ENCODE results near the gene RAPGEF4.
"Not testable (repeated sequence)": the region's sequence is repeated elsewhere in the genome, so short reads cannot be mapped to it uniquely, and the experiment has no call there.

Gene RAPGEF4

GRCh38 chr2:172726172-172726735, 9.4 kb upstream of the RAPGEF4 start:
- no peak for DNase-seq (ENCODE audit: low spot score)

- no peak for DNase-seq (ENCODE audit: low spot score)
These were observed 5.2 kb upstream of the RAPGEF4 start for GRCh38 chr2:172730411-172730810.

- no peak for DNase-seq (ENCODE audit: low spot score)
These were observed 699 bp upstream of the RAPGEF4 start for GRCh38 chr2:172734711-172735581.

GRCh38 chr2:172736424-172737174, 954 bp downstream of the RAPGEF4 start:
- DNase-seq (ENCODE audit: low spot score): no peak

GRCh38 chr2:172739661-172740266, 4.1 kb downstream of the RAPGEF4 start:
- no peak for DNase-seq (ENCODE audit: low spot score)

- no peak for DNase-seq (ENCODE audit: low spot score)
These were observed 5.2 kb downstream of the RAPGEF4 start for GRCh38 chr2:172740856-172741255.

GRCh38 chr2:172742931-172743540, 7.4 kb downstream of the RAPGEF4 start:
- DNase-seq (ENCODE audit: low spot score): peak; percentile 33

GRCh38 chr2:172743898-172744297, 8.3 kb downstream of the RAPGEF4 start:
- DNase-seq (ENCODE audit: low spot score): no peak

- no peak for DNase-seq (ENCODE audit: low spot score)
These were observed 10.0 kb downstream of the RAPGEF4 start for GRCh38 chr2:172745636-172746035.

GRCh38 chr2:172748543-172748942, 12.9 kb downstream of the RAPGEF4 start:
- DNase-seq (ENCODE audit: low spot score): not testable (repeated sequence)

GRCh38 chr2:172749388-172749787, 13.7 kb downstream of the RAPGEF4 start:
- DNase-seq (ENCODE audit: low spot score): no peak

- no peak for DNase-seq (ENCODE audit: low spot score)
These were observed 15.9 kb downstream of the RAPGEF4 start for GRCh38 chr2:172751564-172751963.

GRCh38 chr2:172753610-172754009, 18.0 kb downstream of the RAPGEF4 start:
- no peak for DNase-seq (ENCODE audit: low spot score)

- peak; percentile 50 for DNase-seq (ENCODE audit: low spot score)
These were observed 23.8 kb downstream of the RAPGEF4 start for GRCh38 chr2:172759441-172759840.

- DNase-seq (ENCODE audit: low spot score): no peak
These were observed 25.7 kb downstream of the RAPGEF4 start for GRCh38 chr2:172761306-172761705.

- DNase-seq (ENCODE audit: low spot score): no peak
These were observed 26.9 kb downstream of the RAPGEF4 start for GRCh38 chr2:172762574-172762973.

- DNase-seq (ENCODE audit: low spot score): no peak
These were observed 27.4 kb downstream of the RAPGEF4 start for GRCh38 chr2:172763079-172763478.

- no peak for DNase-seq (ENCODE audit: low spot score)
These were observed 30.0 kb downstream of the RAPGEF4 start for GRCh38 chr2:172765662-172766061.

GRCh38 chr2:172768401-172768800, 32.8 kb downstream of the RAPGEF4 start:
- DNase-seq (ENCODE audit: low spot score): no peak

GRCh38 chr2:172769879-172770278, 34.2 kb downstream of the RAPGEF4 start:
- DNase-seq (ENCODE audit: low spot score): no peak

- no peak for DNase-seq (ENCODE audit: low spot score)
These were observed 35.2 kb downstream of the RAPGEF4 start for GRCh38 chr2:172770887-172771286.

GRCh38 chr2:172772633-172773032, 37.0 kb downstream of the RAPGEF4 start:
- DNase-seq (ENCODE audit: low spot score): no peak
